ENCODE data around the gene FASTK. TPM values are rescaled to one million over a fixed set of nuclear protein-coding genes. Genes with fewer than 3 reads are reported as not detected.

The FASTK gene
- total RNA-seq, 1 donor from 2014 or later, result 69.6 TPM

- no peak for DNase-seq
Observed at GRCh38 chr7:151062399-151063211, 18.0 kb downstream of the FASTK start.

GRCh38 chr7:151062111-151062398 is 18.6 kb downstream of the FASTK start:
- DNase-seq, result no peak

GRCh38 chr7:151061213-151062110 is 19.1 kb downstream of the FASTK start:
- no peak for DNase-seq

DNA sequence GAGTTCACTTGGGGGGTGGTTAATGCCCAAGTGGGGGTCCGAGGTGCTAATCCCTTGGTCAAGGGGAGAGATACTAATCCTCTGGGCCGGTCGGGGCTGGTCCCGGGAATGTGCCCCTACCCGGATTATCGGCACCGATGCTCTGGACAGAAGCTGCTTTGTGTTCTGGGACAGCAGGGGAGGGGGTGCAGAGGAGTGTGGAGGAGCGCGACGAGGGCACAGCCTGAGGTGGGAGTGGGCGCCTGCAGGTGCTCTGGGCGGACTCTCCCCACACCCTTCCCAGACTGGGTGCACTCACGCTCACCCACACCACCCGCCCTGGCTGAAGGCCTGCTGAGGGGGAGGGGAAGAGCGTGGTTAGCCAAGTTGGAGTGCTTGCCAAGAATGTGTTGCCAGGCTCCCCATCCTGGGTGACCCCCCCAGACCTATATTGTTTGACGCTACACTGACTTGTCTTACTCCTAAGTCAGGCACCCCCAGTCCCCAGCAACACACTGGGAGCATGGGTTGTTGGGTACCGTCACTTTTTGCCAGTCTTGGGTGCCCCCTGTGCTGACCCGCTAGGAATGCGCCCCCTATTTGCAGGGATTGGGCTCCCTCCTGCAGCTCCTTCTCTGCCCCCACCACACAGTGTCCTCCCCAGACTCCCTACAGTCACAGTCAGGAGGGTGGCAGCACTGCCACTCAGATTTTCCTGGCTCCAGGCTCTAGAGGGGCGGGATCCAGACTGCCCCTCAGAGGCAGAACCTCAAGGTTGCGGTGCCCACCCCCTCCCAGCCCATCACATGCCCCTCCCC is 20.0 kb downstream of the FASTK start:
- DNase-seq, result peak; percentile 35

DNA sequence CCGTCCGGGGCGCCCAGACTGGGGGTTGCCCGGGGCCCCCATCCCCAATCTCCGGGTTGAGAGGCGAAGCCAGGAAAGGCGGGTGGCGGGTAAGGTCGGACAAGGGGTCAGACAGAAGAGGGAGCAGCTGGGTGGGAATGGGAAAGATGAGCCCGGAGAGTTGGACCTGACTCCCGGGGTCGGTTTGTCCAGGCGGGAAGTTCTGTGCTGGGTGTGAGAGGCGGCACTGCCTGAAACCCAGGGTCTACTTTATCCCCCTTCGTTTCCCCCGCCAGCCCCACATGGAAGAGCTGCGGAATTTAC is 20.5 kb downstream of the FASTK start:
- DNase-seq, result no peak

- DNase-seq, result peak; percentile 84
Observed at GRCh38 chr7:151059367-151060112, 21.1 kb downstream of the FASTK start, which contains the start of gene SLC4A2. SLC4A2 (plus strand) TSS chr7:151059589; CDS start chr7:151061988, 2,399 bp downstream.

GRCh38 chr7:151058781-151059366 is 21.7 kb downstream of the FASTK start:
- peak; percentile 37 for DNase-seq

DNA sequence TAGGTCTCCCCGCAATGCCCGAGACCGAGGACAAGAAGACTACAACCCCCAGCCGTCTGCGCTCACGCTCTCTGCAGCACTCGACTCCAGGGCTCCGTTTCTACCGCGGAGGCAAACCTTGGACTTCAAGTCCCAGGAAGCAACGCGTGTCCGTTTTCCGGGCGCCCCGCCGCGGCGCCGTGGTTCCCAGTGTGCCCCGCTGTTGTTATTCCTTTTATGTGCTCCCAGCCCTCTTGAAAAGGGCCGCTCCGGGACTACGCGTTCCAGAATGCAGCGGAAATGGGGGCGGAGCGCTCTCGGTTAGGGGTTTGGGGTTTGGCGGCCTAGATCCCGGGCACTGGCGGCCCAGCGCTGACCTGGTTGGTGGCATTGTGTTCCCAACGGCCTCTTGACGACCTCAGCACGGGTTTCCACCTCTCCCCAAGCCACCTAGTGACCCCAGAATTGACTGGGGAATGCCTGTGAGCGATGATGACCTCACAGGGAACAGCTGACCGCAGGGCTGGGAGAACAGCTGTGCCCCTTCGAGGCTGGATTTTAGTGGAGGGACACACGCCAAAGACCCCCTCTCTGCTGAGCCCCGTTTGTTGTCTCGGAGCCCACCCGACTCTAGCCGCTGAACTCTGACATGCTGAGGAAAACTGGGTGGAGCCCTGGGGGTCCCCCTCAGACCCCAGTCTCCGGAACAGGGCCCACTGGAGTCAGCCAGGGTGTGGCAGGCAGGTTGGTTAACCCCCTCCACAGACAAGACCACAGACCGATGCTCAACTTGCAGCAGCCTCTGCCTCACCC is 22.4 kb downstream of the FASTK start:
- peak; percentile 100 for DNase-seq

- DNase-seq, result no peak
Observed at GRCh38 chr7:151057506-151057988, 23.1 kb downstream of the FASTK start, which contains the start of gene CDK5. CDK5 (minus strand) TSS chr7:151057897; CDS start chr7:151057848, 49 bp downstream.

DNA sequence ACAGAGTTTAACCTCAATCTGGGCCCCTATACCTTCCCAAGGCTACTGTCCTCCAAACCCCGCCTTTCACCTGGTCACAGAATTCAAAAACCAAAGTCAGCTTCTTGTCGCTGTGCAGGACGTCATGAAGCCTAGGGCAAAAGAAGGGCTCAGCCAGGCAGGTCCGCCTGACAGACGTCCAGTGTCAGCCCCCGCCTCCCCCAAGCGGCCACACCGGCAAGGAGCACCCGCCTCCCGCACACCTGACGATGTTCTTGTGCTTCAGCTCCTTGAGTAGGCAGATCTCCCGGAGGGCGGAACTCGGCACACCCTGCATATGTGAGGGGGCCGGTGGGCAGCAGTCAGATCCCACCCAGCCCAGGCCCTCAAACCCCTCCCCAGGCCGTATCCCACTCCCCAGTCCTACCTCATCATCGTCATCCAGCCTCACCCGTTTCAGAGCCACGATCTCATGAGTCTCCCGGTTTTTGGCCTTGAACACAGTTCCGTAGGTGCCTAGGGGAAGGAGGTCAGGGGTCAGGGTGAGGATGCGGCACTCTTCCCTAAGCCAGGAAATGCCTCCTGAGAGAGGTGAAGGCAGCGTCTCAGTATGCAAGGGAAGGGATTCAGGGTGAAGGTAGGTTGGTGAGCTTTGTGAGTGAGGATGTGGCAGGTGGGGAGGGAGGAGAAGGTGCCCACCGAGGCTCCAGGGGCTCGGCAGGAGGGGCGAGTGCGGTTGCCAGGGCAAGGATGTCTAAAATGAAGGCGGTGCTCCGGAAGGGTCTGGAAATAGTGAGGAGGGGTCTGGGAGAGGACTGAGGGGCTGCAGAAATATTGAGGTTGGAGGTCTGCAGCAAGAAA is 23.7 kb downstream of the FASTK start:
- no peak for DNase-seq

DNA sequence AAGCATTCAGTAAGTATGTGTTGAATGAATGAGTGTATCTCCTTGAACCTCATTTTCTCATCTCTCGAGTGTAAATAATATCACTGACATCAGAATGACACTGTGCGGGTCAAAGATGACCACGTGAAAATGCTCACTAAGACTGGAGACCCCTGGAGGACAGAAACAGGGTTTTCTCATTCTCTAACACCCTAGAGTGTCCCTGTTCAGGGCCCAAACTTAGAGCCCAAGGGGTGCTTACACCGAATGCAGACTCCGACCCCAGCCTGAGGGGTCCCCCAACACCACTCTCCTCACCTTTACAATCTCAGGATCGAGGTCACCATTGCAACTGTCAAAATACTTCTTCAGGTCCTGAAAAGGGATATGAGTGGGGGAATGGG is 24.3 kb downstream of the FASTK start:
- DNase-seq, result no peak

DNA sequence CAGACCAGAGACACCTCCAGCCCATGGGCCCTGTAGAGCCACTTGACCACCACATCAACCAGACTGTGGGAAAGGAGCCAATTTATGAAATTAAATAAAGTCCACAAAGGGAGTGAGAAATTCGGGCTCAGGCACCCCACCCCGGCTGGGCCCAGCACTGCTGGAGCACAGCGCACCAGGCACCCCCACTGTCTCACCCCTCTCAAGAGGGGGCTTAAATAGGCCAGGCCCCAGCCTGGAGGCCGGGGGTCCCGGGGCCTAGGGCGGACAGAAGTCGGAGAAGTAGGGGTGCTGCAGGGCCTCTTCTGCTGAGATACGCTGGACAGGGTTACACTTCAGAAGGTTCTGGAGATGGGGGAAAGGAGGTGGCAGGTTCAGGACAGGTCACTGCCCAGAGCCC is 26.9 kb downstream of the FASTK start:
- no peak for DNase-seq

- DNase-seq, result no peak
Observed at GRCh38 chr7:151053096-151053495, 27.5 kb downstream of the FASTK start.

- DNase-seq, result peak; percentile 86
Observed at GRCh38 chr7:151051108-151051507, 29.5 kb downstream of the FASTK start.

- DNase-seq, result no peak
Observed at GRCh38 chr7:151048911-151049463, 31.6 kb downstream of the FASTK start.

- no peak for DNase-seq
Observed at GRCh38 chr7:151047976-151048815, 32.4 kb downstream of the FASTK start, which contains the start of gene ASIC3. ASIC3 (plus strand) TSS chr7:151048531; CDS start chr7:151048886, 355 bp downstream.

- peak; percentile 20 for DNase-seq
Observed at GRCh38 chr7:151046603-151047573, 33.7 kb downstream of the FASTK start.
